OCI-LY1 (cell line): ENCODE data around the gene GPR32.

Source experiments
- H2AFZ ChIP-seq: fragments of 200-600 bp; sonication (generic), shearing (Covaris generic); 2 replicates; pipeline ENCODE4 v1.6.0; 2014; ENCODE audit warnings: antibody characterized with exemption, mild to moderate bottlenecking, low read length
- H3F3A ChIP-seq: fragments of 200-600 bp; sonication (generic), shearing (Covaris generic); 2 replicates; pipeline ENCODE4 v1.6.0; 2014; ENCODE audit warnings: mild to moderate bottlenecking, antibody characterized with exemption, low read length, moderate library complexity; ENCODE audit not compliant: insufficient read depth
- H3K27ac ChIP-seq: fragments of 200-600 bp; sonication (generic); 2 replicates; pipeline ENCODE4 v1.5.1; 2014; ENCODE audit warnings: low read length, mixed run types, mild to moderate bottlenecking, low read depth; ENCODE audit not compliant: poor library complexity, severe bottlenecking
- H3K27me3 ChIP-seq: fragments of 200-600 bp; sonication (generic); 2 replicates; pipeline ENCODE4 v1.6.0; 2014; ENCODE audit warnings: antibody characterized with exemption, mild to moderate bottlenecking, low read length, moderate library complexity; ENCODE audit not compliant: insufficient read depth
- H3K36me3 ChIP-seq: fragments of 200-600 bp; sonication (generic); 2 replicates; pipeline ENCODE4 v1.6.1; 2014; ENCODE audit warnings: mild to moderate bottlenecking, antibody characterized with exemption, low read length, moderate library complexity, mixed read lengths; ENCODE audit not compliant: insufficient read depth
- H3K4me1 ChIP-seq: fragments of 200-600 bp; sonication (generic); 2 replicates; pipeline ENCODE4 v1.5.1; 2014; ENCODE audit warnings: mild to moderate bottlenecking, low read length, moderate library complexity; ENCODE audit not compliant: insufficient read depth, severe bottlenecking
- H3K4me2 ChIP-seq: fragments of 200-600 bp; sonication (generic), shearing (Covaris generic); 2 replicates; pipeline ENCODE4 v1.6.1; 2014; ENCODE audit warnings: low read length
- H3K4me3 ChIP-seq: fragments of 200-600 bp; sonication (generic); 2 replicates; pipeline ENCODE4 v1.5.1; 2014; ENCODE audit warnings: low read length, low read depth, mild to moderate bottlenecking, mixed read lengths; ENCODE audit not compliant: poor library complexity, severe bottlenecking
- H3K79me2 ChIP-seq: fragments of 200-600 bp; shearing (Covaris generic); 2 replicates; pipeline ENCODE4 v1.6.1; 2016; ENCODE audit warnings: mixed run types, low read length, mixed read lengths; ENCODE audit not compliant: insufficient read depth
- H3K9ac ChIP-seq: fragments of 200-600 bp; sonication (generic), shearing (Covaris generic); 2 replicates; pipeline ENCODE4 v1.6.1; 2014; ENCODE audit warnings: mild to moderate bottlenecking, low read length, mixed read lengths
- H3K9me2 ChIP-seq: fragments of 200-600 bp; sonication (generic), shearing (Covaris generic); 2 replicates; pipeline ENCODE4 v1.6.1; 2014; ENCODE audit warnings: low read depth, mild to moderate bottlenecking, low read length, mixed read lengths
- H3K9me3 ChIP-seq: fragments of 200-600 bp; shearing (Covaris generic); 2 replicates; pipeline ENCODE4 v1.6.1; 2014; ENCODE audit warnings: low read length, mixed read lengths
- H4K20me1 ChIP-seq: fragments of 200-600 bp; sonication (generic), shearing (Covaris generic); 2 replicates; pipeline ENCODE4 v1.6.0; 2016; ENCODE audit warnings: mild to moderate bottlenecking, low read length; ENCODE audit not compliant: insufficient read depth
- CTCF ChIP-seq: fragments of 200-600 bp; sonication (generic), shearing (Covaris generic); IDR thresholded peaks from 2 replicates; pipeline ENCODE4 v1.5.1; 2017; ENCODE audit warnings: mild to moderate bottlenecking, antibody characterized with exemption, low read length, moderate library complexity, mixed read lengths
- EZH2 ChIP-seq: fragments of 200-600 bp; sonication (generic), shearing (Covaris generic); IDR thresholded peaks from 2 replicates; pipeline ENCODE4 v1.8.0; 2017; ENCODE audit warnings: borderline replicate concordance, mixed run types, mild to moderate bottlenecking, antibody characterized with exemption, low read length, moderate library complexity, mixed read lengths

GPR32 gene

GRCh38 chr19:50736338-50736737 lies 33.9 kb upstream of the GPR32 start:
- TF ChIP-seq EZH2 = no peak
- no peak for TF ChIP-seq CTCF
- H3K9me3 ChIP-seq = no peaks in the 10 kb centered on the region
- no peak overlapping the region for H3K27ac ChIP-seq
- H3K9me2 ChIP-seq = no peaks in the 10 kb centered on the region
- no peaks in the 10 kb centered on the region; the same call in 1 of the 2 replicates for H3K27me3 ChIP-seq
- H4K20me1 ChIP-seq = no peaks in the 10 kb centered on the region
- H3K4me1 ChIP-seq = no peaks in the 10 kb centered on the region
- no peak overlapping the region for H3K4me2 ChIP-seq
- no peaks in the 10 kb centered on the region for H3K79me2 ChIP-seq
- no peak overlapping the region for H3K4me3 ChIP-seq
- no peaks in the 10 kb centered on the region for H3K36me3 ChIP-seq
- no peaks in the 10 kb centered on the region for H3F3A ChIP-seq
- no peak overlapping the region for H3K9ac ChIP-seq
- H2AFZ ChIP-seq = no peak overlapping the region

- no peaks in the 10 kb centered on the region for H4K20me1 ChIP-seq
- no peak overlapping the region for H3K27ac ChIP-seq
- H3K4me3 ChIP-seq = no peak overlapping the region
- H3K9me2 ChIP-seq = no peaks in the 10 kb centered on the region
- no peaks in the 10 kb centered on the region; the same call in 1 of the 2 replicates for H3K27me3 ChIP-seq
- no peaks in the 10 kb centered on the region for H3F3A ChIP-seq
- H3K9me3 ChIP-seq = no peaks in the 10 kb centered on the region
- no peak overlapping the region for H3K9ac ChIP-seq
- H2AFZ ChIP-seq = no peak overlapping the region
- H3K4me1 ChIP-seq = no peaks in the 10 kb centered on the region
- TF ChIP-seq CTCF = no peak
- no peak for TF ChIP-seq EZH2
- no peaks in the 10 kb centered on the region for H3K36me3 ChIP-seq
- no peaks in the 10 kb centered on the region for H3K79me2 ChIP-seq
- no peak overlapping the region for H3K4me2 ChIP-seq
These were observed 30.9 kb upstream of the GPR32 start for GRCh38 chr19:50739132-50739913.

DNA sequence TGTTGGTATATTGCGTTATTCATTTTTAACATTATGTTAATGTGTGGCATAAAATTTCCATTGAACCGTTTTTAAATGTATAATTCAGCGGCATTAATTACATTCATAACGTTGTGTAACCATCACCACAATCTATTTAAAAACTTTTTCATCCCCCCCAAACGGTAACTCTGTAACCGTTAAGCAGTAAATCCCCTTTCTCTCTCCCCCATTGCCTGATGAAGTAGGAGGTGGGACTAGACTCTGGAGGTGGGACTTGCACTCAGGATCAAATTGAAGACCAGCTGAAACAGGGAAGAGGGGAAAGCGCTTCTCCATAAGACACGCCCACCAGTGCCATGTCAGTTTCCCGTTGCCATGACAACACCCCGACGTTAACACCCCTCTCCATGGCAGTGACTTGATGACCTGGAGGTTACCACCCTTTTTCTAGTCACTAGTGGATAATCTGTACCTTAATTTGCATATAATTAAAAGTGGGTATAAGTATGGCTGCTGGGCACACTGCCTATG lies 30.3 kb upstream of the GPR32 start:
- no peaks in the 10 kb centered on the region; the same call in 1 of the 2 replicates for H3K27me3 ChIP-seq
- H3K4me1 ChIP-seq = no peaks in the 10 kb centered on the region
- no peaks in the 10 kb centered on the region for H3K9me3 ChIP-seq
- no peaks in the 10 kb centered on the region for H3K36me3 ChIP-seq
- H3K4me2 ChIP-seq = no peak overlapping the region
- TF ChIP-seq EZH2 (no peak), CTCF (no peak)
- H4K20me1 ChIP-seq = no peaks in the 10 kb centered on the region
- H3K79me2 ChIP-seq = no peaks in the 10 kb centered on the region
- no peaks in the 10 kb centered on the region for H3F3A ChIP-seq
- no peak overlapping the region for H3K4me3 ChIP-seq
- H3K27ac ChIP-seq = no peak overlapping the region
- H2AFZ ChIP-seq = no peak overlapping the region
- H3K9me2 ChIP-seq = no peaks in the 10 kb centered on the region
- H3K9ac ChIP-seq = no peak overlapping the region
